Measurements from ENCODE around the gene PEG3.
"Not testable (repeated sequence)": the region's sequence is repeated elsewhere in the genome, so short reads cannot be mapped to it uniquely, and the experiment has no call there.

Gene PEG3

GRCh38 chr19:56840451-56841192 lies at the start of gene PEG3, which contains the start of gene ZIM2:
Gene PEG3, minus strand, starts transcription at chr19:56840726. Its CDS starts 16,071 bp downstream, at chr19:56824655.
Gene ZIM2, minus strand, starts transcription at chr19:56840726. Its CDS starts 16,449 bp downstream, at chr19:56824277.
- no peak for DNase-seq (ENCODE audit: low read depth)

GRCh38 chr19:56885173-56885985 lies 44.9 kb upstream of the PEG3 start:
- no peak for DNase-seq (ENCODE audit: low read depth)

- no peak for DNase-seq (ENCODE audit: low read depth)
Measured at GRCh38 chr19:56884441-56884840, 43.9 kb upstream of the PEG3 start.

- no peak for DNase-seq (ENCODE audit: low read depth)
Measured at GRCh38 chr19:56880592-56881190, 40.2 kb upstream of the PEG3 start.

- no peak for DNase-seq (ENCODE audit: low read depth)
Measured at GRCh38 chr19:56877069-56877715, 36.7 kb upstream of the PEG3 start.

DNA sequence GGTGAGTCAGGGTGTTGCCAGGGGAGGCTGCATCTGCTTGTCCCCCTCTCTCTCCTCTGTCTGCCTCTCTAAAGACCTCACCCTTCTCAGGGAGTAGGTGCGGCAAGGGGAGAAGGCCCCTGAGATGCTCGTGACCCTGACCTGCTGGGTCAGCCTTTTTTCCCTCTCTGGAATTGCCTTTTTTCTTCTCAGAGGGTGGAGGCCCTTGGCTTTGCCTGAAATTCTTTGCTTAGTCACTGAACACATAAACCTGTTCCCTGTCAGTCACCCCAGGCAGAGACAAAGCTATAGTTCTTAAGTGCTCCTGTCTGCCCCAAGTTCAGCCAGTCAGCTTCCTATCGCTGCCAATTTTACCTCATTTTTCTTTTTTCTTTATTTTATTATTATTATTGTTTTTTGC lies 35.2 kb upstream of the PEG3 start:
- no peak for DNase-seq (ENCODE audit: low read depth)

DNA sequence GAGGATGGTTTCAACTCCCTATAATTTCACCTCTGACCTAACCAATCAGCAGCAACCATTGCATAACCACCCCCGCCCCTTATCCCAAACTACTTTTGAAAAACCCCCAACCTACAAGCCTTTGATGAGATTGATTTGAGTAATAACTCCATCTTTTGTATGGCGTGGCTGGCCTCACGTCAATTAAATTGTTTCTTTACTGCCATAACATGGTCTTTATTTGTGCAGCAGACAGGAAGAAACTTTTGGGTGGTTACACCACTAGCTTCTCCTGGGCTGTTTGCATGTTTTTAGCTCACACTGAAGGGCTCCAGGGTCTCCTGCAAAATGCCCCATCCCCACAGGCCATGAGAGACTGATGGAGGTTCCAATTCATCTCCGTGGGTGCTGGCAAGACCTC lies 34.0 kb upstream of the PEG3 start:
- DNase-seq (ENCODE audit: low read depth) = no peak

- DNase-seq (ENCODE audit: low read depth) = no peak
Measured at GRCh38 chr19:56873493-56873892, 33.0 kb upstream of the PEG3 start.

- no peak for DNase-seq (ENCODE audit: low read depth)
Measured at GRCh38 chr19:56869886-56870285, 29.4 kb upstream of the PEG3 start.

GRCh38 chr19:56868446-56868845 lies 27.9 kb upstream of the PEG3 start:
- DNase-seq (ENCODE audit: low read depth) = no peak

GRCh38 chr19:56866538-56866937 lies 26.0 kb upstream of the PEG3 start:
- no peak for DNase-seq (ENCODE audit: low read depth)

- DNase-seq (ENCODE audit: low read depth) = no peak
Measured at GRCh38 chr19:56864443-56865125, 24.1 kb upstream of the PEG3 start.

- DNase-seq (ENCODE audit: low read depth) = no peak
Measured at GRCh38 chr19:56862741-56863140, 22.2 kb upstream of the PEG3 start.

- DNase-seq (ENCODE audit: low read depth) = not testable (repeated sequence)
Measured at GRCh38 chr19:56860409-56860808, 19.9 kb upstream of the PEG3 start.

DNA sequence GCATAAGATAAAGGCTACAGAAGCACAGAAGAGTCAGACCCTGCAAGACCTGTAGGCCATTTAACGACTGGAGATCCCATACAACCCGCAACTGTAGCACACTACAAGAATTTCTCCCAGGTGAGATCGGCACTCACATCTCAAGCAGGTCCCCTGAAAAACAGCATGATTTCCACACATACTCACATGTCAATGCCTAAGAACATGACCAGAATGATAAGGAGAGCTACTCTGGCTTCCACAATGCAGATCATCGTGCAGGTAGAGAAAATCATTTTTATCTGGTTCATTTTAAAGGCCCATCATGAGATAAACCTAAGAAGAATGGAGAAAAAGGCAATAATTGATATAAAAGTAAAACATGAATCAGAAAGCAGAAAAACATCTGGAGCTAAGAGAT lies 17.5 kb upstream of the PEG3 start:
- no peak for DNase-seq (ENCODE audit: low read depth)

DNA sequence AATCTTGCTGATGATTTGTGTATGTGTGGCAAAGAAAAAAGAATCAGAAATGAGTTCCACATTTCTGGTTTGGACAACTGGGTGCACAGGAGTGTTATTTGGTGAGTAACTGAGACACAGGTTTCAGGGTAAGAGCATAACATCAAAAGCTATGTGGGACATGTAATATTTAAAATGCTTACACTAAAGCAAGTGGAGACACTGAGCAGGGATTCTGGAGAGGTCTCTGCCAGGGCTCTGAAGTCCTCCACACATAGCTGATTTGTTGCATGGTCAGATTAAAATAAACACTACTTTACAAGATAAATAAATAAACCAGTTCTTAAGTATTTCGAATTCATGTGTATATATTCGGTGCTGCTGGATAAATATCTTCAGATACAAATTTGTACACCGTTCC lies 16.3 kb upstream of the PEG3 start:
- DNase-seq (ENCODE audit: low read depth) = no peak

GRCh38 chr19:56852361-56852760 lies 11.8 kb upstream of the PEG3 start:
- not testable (repeated sequence) for DNase-seq (ENCODE audit: low read depth)

- DNase-seq (ENCODE audit: low read depth) = no peak
Measured at GRCh38 chr19:56848166-56848565, 7.6 kb upstream of the PEG3 start.

DNA sequence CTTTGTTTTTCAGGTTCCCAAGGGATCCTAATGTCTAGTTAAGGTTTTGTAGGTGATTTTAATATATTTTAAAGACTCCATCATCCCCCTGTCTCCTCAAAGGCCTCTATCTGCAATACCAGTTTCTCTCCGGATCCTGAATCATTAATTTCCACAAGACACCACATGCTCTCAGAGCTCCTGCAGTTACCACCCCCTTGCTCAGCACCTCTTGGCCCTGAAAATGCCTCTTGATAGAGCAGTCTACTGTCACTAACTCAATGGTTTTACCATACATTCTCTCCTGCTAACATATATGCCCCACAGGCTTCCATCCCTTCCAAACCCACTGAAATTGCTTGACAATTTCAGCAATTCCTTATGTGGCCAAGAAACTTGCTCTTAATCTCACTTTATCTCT lies 1.9 kb upstream of the PEG3 start:
- DNase-seq (ENCODE audit: low read depth) = no peak

GRCh38 chr19:56841193-56841543 lies 642 bp upstream of the PEG3 start:
- no peak for DNase-seq (ENCODE audit: low read depth)

DNA sequence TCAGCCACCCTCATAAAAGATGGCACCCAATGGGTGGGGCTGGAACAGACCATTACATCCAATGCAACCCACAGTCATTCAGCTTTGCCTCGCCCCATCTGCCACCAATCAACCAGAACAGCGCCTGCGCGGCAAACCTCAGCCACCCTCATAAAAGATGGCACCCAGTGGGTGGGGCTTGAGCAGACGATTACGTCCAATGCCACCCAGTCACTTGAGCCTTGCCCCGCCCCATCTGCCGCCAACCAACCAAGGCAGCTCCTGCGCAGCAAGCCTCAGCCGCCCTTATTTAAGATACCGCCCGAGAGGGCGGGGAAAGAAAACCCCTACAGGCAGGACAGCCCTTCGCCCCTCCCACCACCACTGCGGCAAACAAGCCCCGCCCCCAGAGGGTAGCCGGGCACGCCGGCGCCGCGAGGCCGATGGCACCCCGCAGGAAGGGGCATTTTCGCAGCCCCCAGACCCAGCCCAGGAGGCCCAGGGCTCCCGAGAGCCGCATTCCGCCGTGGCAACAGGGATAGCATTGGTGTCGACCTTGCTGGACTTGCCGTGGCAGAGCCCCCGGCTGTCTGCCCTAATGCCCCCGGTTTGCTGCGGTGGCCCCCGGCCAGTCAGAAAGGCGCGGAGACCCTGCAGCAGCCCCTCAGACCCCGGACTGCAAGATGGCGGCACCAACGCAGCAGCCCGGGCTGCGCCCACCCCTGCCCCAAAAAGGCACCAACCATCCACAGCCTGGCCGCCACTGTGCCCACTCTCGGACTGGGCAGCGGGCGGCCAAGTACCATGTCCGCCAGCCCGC lies 675 bp downstream of the PEG3 start:
- DNase-seq (ENCODE audit: low read depth) = no peak

Data from stimulated activated CD8-positive, alpha-beta memory T cell treated with anti-CD3 and anti-CD28 coated beads, Interleukin-15, amount 100 ng/mL, for 1 hour (primary cell).